ENCODE results near the gene GSTA4. TPM values are rescaled to one million over a fixed set of nuclear protein-coding genes. Genes with fewer than 3 reads are reported as not detected.

GSTA4 gene
- total and polyA plus RNA-seq, 2 of the 13 experiments (the other 11 are each of a cell fraction or from before 2014, with no cell fraction given), result 34.1 to 53.6 TPM

DNA sequence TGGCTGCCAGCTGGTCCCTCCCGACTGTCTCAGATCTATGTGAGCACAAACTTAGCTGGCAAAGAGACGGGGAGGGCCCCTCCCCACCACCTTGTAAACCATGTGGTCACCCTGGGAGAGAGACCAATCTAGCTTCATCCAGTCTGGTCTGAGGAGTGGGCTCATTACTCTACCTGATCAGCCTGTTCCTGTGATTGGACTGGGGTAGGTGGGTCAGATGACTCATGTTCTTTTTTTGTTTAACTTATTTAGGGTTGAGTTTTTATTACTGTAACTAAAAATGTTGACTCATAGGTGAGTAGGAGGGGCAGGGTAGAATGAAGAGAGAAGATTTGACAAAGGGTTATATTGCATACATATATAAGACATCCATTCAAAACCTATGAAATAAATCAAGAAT lies 4.7 kb downstream of the GSTA4 start:
- Histone ChIP-seq H3K27ac (ENCODE audit: extremely low read length, insufficient read depth, low read length) (no peak overlapping the region), H2AFZ (ENCODE audit: low read length) (no peak overlapping the region), H4K20me1 (ENCODE audit: insufficient read depth, low read length) (no peaks in the 10 kb centered on the region), H3K9ac (ENCODE audit: insufficient read depth, low read depth, low read length) (no peak overlapping the region), H3K36me3 (replicated peaks in 1 of 2; ENCODE audit: control insufficient read depth in 1 of 2, insufficient read depth in 2 of 2, low read length in 2 of 2) (peaks cover 2% of the 10 kb centered on the region in 2 experiments; a peak in 4 of 5 replicates), H3K4me2 (ENCODE audit: low read depth, low read length) (no peak overlapping the region), H3K4me3 (replicated peaks in 1 of 3; ENCODE audit: insufficient read depth in 1 of 3, low read depth in 2 of 3, low read length in 3 of 3) (no peak overlapping the region), H3K9me3 (ENCODE audit: low read length) (no peaks in the 10 kb centered on the region), H3K79me2 (ENCODE audit: insufficient read depth, low read length) (peaks cover 4% of the 10 kb centered on the region), H3K27me3 (ENCODE audit: control insufficient read depth in 1 of 2, insufficient read depth in 2 of 2, low read length in 2 of 2) (no peaks in the 10 kb centered on the region), H3K4me1 (ENCODE audit: insufficient read depth, low read length) (peaks cover 16% of the 10 kb centered on the region)
- FAIRE-seq (no peak), DNase-seq (ENCODE audit: low spot score) (no peak), ATAC-seq (no peak)
- 92% methylated on average over 2 of the region's 2 CpGs for WGBS (ENCODE audit: low lambda C conversion rate)
- ChIA-PET CTCF (ENCODE audit: low intra/inter-chr PET ratio, low total read pairs) (no interaction called here), POLR2A (no interaction called here)
- TF ChIP-seq ZNF296 (CRISPR knock-in tag; conservative IDR thresholded peaks at IDR 0.05) (no peak), ZSCAN31 (CRISPR knock-in tag; IDR thresholded peaks at IDR 0.05; ENCODE audit: low read depth) (no peak)
- TF ChIP-seq, protein P1, sequence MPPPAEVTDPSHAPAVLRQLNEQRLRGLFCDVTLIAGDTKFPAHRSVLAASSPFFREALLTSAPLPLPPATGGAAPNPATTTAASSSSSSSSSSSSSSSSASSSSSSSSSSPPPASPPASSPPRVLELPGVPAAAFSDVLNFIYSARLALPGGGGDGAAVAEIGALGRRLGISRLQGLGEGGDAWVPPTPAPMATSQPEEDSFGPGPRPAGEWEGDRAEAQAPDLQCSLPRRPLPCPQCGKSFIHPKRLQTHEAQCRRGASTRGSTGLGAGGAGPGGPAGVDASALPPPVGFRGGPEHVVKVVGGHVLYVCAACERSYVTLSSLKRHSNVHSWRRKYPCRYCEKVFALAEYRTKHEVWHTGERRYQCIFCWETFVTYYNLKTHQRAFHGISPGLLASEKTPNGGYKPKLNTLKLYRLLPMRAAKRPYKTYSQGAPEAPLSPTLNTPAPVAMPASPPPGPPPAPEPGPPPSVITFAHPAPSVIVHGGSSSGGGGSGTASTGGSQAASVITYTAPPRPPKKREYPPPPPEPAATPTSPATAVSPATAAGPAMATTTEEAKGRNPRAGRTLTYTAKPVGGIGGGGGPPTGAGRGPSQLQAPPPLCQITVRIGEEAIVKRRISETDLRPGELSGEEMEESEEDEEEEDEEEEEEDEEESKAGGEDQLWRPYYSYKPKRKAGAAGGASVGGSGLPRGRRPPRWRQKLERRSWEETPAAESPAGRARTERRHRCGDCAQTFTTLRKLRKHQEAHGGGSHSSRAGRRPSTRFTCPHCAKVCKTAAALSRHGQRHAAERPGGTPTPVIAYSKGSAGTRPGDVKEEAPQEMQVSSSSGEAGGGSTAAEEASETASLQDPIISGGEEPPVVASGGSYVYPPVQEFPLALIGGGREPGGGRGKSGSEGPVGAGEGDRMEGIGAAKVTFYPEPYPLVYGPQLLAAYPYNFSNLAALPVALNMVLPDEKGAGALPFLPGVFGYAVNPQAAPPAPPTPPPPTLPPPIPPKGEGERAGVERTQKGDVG (CRISPR knock-in tag; IDR thresholded peaks at IDR 0.05; ENCODE audit: borderline replicate concordance), result no peak
- intact Hi-C loops (cut with micrococcal nuclease; ENCODE audit: unreplicated experiment) (loop anchor here (10.0 kb wide), 2 partner anchors 494 to 706 kb away; partner anchors contain the start of gene MCM3), in situ Hi-C loops (cut with HindIII; ENCODE audit: extremely low pct_ligation_motif_present, low pct_unique_long_range_greater_than_20kb) (no loop called here)
- no TSS peak for BruUV-seq (replicated peaks)

DNA sequence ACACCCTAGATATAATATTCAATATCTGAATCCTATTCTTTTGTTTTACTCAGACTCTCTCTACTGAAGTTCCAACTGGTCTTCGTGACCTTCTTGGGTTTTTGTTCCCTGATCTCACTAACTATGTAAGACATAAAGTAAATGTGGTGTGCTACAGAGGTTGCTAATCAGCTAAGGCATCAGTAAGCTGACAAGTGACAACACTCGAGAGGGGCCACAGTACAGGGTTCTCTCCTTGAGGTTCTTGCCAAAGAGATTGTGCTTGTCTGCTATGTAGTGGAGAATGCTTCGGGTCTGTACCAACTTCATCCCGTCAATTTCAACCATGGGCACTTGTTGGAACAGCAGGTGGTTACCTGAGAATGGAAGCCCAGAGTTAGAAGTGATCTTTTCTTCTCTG lies 9.9 kb downstream of the GSTA4 start:
- in situ Hi-C loops (cut with HindIII; ENCODE audit: extremely low pct_ligation_motif_present, low pct_unique_long_range_greater_than_20kb), result no loop called here
- POLR2A ChIA-PET, result no interaction called here

More for the DNA sequence above, 9.9 kb downstream of the GSTA4 start:
- no peak overlapping the region for H2AFZ ChIP-seq (ENCODE audit: low read length)
- no TSS peak for BruUV-seq (replicated peaks)
- ATAC-seq, result no peak
- no peaks in the 10 kb centered on the region for H4K20me1 ChIP-seq (ENCODE audit: insufficient read depth, low read length)
- CTCF ChIA-PET (ENCODE audit: low intra/inter-chr PET ratio, low total read pairs), result no interaction called here
- FAIRE-seq, result no peak
- 89% methylated on average over 4 of the region's 4 CpGs for WGBS (ENCODE audit: low lambda C conversion rate)
- no peak overlapping the region for H3K4me2 ChIP-seq (ENCODE audit: low read depth, low read length)
- intact Hi-C loops (cut with micrococcal nuclease; ENCODE audit: unreplicated experiment), result no loop called here
- no peak for DNase-seq (ENCODE audit: low spot score)
- no peaks in the 10 kb centered on the region for H3K4me1 ChIP-seq (ENCODE audit: insufficient read depth, low read length)
- TF ChIP-seq, protein P2, sequence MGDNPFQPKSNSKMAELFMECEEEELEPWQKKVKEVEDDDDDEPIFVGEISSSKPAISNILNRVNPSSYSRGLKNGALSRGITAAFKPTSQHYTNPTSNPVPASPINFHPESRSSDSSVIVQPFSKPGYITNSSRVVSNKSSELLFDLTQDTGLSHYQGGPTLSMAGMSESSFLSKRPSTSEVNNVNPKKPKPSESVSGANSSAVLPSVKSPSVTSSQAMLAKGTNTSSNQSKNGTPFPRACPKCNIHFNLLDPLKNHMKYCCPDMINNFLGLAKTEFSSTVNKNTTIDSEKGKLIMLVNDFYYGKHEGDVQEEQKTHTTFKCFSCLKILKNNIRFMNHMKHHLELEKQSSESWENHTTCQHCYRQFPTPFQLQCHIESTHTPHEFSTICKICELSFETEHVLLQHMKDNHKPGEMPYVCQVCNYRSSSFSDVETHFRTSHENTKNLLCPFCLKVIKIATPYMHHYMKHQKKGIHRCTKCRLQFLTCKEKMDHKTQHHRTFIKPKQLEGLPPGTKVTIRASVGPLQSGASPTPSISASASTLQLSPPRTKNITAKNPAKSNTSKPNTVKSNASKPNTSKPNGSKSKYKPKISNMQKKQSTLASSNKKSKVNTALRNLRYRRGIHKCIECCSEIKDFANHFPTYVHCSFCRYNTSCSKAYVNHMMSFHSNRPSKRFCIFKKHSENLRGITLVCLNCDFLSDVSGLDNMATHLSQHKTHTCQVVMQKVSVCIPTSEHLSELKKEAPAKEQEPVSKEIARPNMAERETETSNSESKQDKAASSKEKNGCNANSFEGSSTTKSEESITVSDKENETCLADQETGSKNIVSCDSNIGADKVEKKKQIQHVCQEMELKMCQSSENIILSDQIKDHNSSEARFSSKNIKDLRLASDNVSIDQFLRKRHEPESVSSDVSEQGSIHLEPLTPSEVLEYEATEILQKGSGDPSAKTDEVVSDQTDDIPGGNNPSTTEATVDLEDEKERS (CRISPR knock-in tag; IDR thresholded peaks at IDR 0.05), result no peak
- TF ChIP-seq SP2 (CRISPR knock-in tag; IDR thresholded peaks at IDR 0.05), result no peak
- TF ChIP-seq, protein P3, sequence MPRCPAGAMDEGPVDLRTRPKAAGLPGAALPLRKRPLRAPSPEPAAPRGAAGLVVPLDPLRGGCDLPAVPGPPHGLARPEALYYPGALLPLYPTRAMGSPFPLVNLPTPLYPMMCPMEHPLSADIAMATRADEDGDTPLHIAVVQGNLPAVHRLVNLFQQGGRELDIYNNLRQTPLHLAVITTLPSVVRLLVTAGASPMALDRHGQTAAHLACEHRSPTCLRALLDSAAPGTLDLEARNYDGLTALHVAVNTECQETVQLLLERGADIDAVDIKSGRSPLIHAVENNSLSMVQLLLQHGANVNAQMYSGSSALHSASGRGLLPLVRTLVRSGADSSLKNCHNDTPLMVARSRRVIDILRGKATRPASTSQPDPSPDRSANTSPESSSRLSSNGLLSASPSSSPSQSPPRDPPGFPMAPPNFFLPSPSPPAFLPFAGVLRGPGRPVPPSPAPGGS (CRISPR knock-in tag; IDR thresholded peaks at IDR 0.05), result no peak
- no peak overlapping the region for H3K9ac ChIP-seq (ENCODE audit: insufficient read depth, low read depth, low read length)
- no peak overlapping the region for H3K27ac ChIP-seq (ENCODE audit: extremely low read length, insufficient read depth, low read length)
- peaks cover 6 to 30% of the 10 kb centered on the region in 2 experiments for H3K36me3 ChIP-seq (replicated peaks in 1 of 2; ENCODE audit: control insufficient read depth in 1 of 2, insufficient read depth in 2 of 2, low read length in 2 of 2)
- H3K79me2 ChIP-seq (ENCODE audit: insufficient read depth, low read length), result no peaks in the 10 kb centered on the region
- H3K27me3 ChIP-seq (ENCODE audit: control insufficient read depth in 1 of 2, insufficient read depth in 2 of 2, low read length in 2 of 2), result no peaks in the 10 kb centered on the region
- no peaks in the 10 kb centered on the region for H3K9me3 ChIP-seq (ENCODE audit: low read length)
- no peak overlapping the region for H3K4me3 ChIP-seq (replicated peaks in 1 of 3; ENCODE audit: insufficient read depth in 1 of 3, low read depth in 2 of 3, low read length in 3 of 3)
